Duodenal mucosa (tissue), 2 donors: ENCODE results near the gene IQGAP2.

Experiments used
- H3K27ac ChIP-seq: one replicate; pipeline ENCODE4 v1.7.0; 2013; ENCODE audit warnings: low read depth, low read length
- H3K27me3 ChIP-seq, 2 donors: one replicate each; pipeline ENCODE4 v1.7.0; 2013; ENCODE audit warnings: low read length in 2 of 2, control low read depth in 1 of 2; ENCODE audit not compliant: insufficient read depth in 2 of 2, control insufficient read depth in 1 of 2
- H3K36me3 ChIP-seq, 2 donors: one replicate each; pipeline ENCODE4 v1.7.0; 2013; ENCODE audit warnings: low read length in 2 of 2, control low read depth in 1 of 2; ENCODE audit not compliant: insufficient read depth in 2 of 2, control insufficient read depth in 1 of 2
- H3K4me1 ChIP-seq, 2 donors: one replicate each; pipeline ENCODE4 v1.7.0; 2013; ENCODE audit warnings: low read length in 2 of 2, control low read depth in 1 of 2; ENCODE audit not compliant: insufficient read depth in 2 of 2, control insufficient read depth in 1 of 2
- H3K4me3 ChIP-seq, 2 donors: one replicate each; pipeline ENCODE4 v1.7.0; 2013; ENCODE audit warnings: low read length in 2 of 2, low read depth in 1 of 2
- H3K9ac ChIP-seq, 2 donors: one replicate each; pipeline ENCODE4 v1.7.0; 2013; ENCODE audit warnings: low read length in 2 of 2, low read depth in 1 of 2
- H3K9me3 ChIP-seq, 2 donors: one replicate each; pipeline ENCODE4 v1.7.0; 2013; ENCODE audit warnings: low read length in 2 of 2, control low read depth in 1 of 2; ENCODE audit not compliant: control insufficient read depth in 1 of 2

Gene IQGAP2

GRCh38 chr5:76494201-76494600 lies 91.1 kb downstream of the IQGAP2 start:
- no peaks in the 10 kb centered on the region for H3K36me3 ChIP-seq
- H3K9me3 ChIP-seq = no peaks in the 10 kb centered on the region
- H3K4me1 ChIP-seq = peaks cover 30 to 36% of the 10 kb centered on the region in 2 donors
- no peak overlapping the region for H3K27ac ChIP-seq
- H3K27me3 ChIP-seq = no peaks in the 10 kb centered on the region
- H3K4me3 ChIP-seq = no peak overlapping the region
- H3K9ac ChIP-seq = no peak overlapping the region

- H3K27me3 ChIP-seq = no peaks in the 10 kb centered on the region
- H3K9me3 ChIP-seq = no peaks in the 10 kb centered on the region
- H3K36me3 ChIP-seq = no peaks in the 10 kb centered on the region
- no peak overlapping the region for H3K9ac ChIP-seq
- H3K27ac ChIP-seq = no peak overlapping the region
- H3K4me3 ChIP-seq = no peak overlapping the region
- H3K4me1 ChIP-seq = peaks cover 23 to 25% of the 10 kb centered on the region in 2 donors
Measured at GRCh38 chr5:76495870-76496269, 92.8 kb downstream of the IQGAP2 start.

GRCh38 chr5:76497065-76497460 lies 94.0 kb downstream of the IQGAP2 start:
- no peaks in the 10 kb centered on the region for H3K9me3 ChIP-seq
- no peak overlapping the region for H3K4me3 ChIP-seq
- no peaks in the 10 kb centered on the region for H3K27me3 ChIP-seq
- no peak overlapping the region for H3K27ac ChIP-seq
- H3K4me1 ChIP-seq = peaks cover 16 to 18% of the 10 kb centered on the region in 2 donors
- no peak overlapping the region for H3K9ac ChIP-seq
- no peaks in the 10 kb centered on the region for H3K36me3 ChIP-seq

GRCh38 chr5:76497986-76498717 lies 95.1 kb downstream of the IQGAP2 start:
- H3K4me1 ChIP-seq = peaks cover 9 to 10% of the 10 kb centered on the region in 2 donors
- H3K9ac ChIP-seq = no peak overlapping the region
- H3K9me3 ChIP-seq = no peaks in the 10 kb centered on the region
- H3K27me3 ChIP-seq = no peaks in the 10 kb centered on the region
- no peaks in the 10 kb centered on the region for H3K36me3 ChIP-seq
- no peak overlapping the region for H3K27ac ChIP-seq
- H3K4me3 ChIP-seq = no peak overlapping the region

GRCh38 chr5:76499507-76500161 lies 96.5 kb downstream of the IQGAP2 start:
- Histone ChIP-seq H3K4me1 (peaks cover 15 to 18% of the 10 kb centered on the region in 2 donors), H3K9me3 (no peaks in the 10 kb centered on the region), H3K9ac (no peak overlapping the region), H3K27me3 (no peaks in the 10 kb centered on the region), H3K4me3 (no peak overlapping the region), H3K27ac (no peak overlapping the region), H3K36me3 (no peaks in the 10 kb centered on the region)

- no peaks in the 10 kb centered on the region for H3K27me3 ChIP-seq
- no peak overlapping the region for H3K9ac ChIP-seq
- peaks cover 15 to 25% of the 10 kb centered on the region in 2 donors for H3K4me1 ChIP-seq
- H3K36me3 ChIP-seq = no peaks in the 10 kb centered on the region
- H3K27ac ChIP-seq = no peak overlapping the region
- H3K4me3 ChIP-seq = no peak overlapping the region
- no peaks in the 10 kb centered on the region for H3K9me3 ChIP-seq
Measured at GRCh38 chr5:76500633-76501393, 97.7 kb downstream of the IQGAP2 start.

- H3K27me3 ChIP-seq = no peaks in the 10 kb centered on the region
- peaks cover 5 to 16% of the 10 kb centered on the region in 2 donors for H3K4me1 ChIP-seq
- H3K9me3 ChIP-seq = no peaks in the 10 kb centered on the region
- no peaks in the 10 kb centered on the region for H3K36me3 ChIP-seq
- H3K27ac ChIP-seq = no peak overlapping the region
- no peak overlapping the region for H3K4me3 ChIP-seq
- H3K9ac ChIP-seq = no peak overlapping the region
Measured at GRCh38 chr5:76503929-76504328, 100.8 kb downstream of the IQGAP2 start.

- no peaks in the 10 kb centered on the region for H3K36me3 ChIP-seq
- H3K4me1 ChIP-seq = peaks cover 5 to 16% of the 10 kb centered on the region in 2 donors
- H3K9me3 ChIP-seq = no peaks in the 10 kb centered on the region
- H3K4me3 ChIP-seq = no peak overlapping the region
- H3K9ac ChIP-seq = no peak overlapping the region
- no peak overlapping the region for H3K27ac ChIP-seq
- H3K27me3 ChIP-seq = no peaks in the 10 kb centered on the region
Measured at GRCh38 chr5:76504901-76505564, 101.9 kb downstream of the IQGAP2 start.

GRCh38 chr5:76513476-76513875 lies 110.4 kb downstream of the IQGAP2 start:
- H3K27me3 ChIP-seq = no peaks in the 10 kb centered on the region
- H3K4me1 ChIP-seq = no peaks in the 10 kb centered on the region
- no peak overlapping the region for H3K27ac ChIP-seq
- no peak overlapping the region for H3K4me3 ChIP-seq
- H3K9me3 ChIP-seq = no peaks in the 10 kb centered on the region
- no peak overlapping the region for H3K9ac ChIP-seq
- H3K36me3 ChIP-seq = peaks cover 0 to 3% of the 10 kb centered on the region in 2 donors
